Cardiac fibroblast (primary cell): ENCODE measurements around the gene TMEM222.

Experiments
- DNase-seq, 2 donors: peaks; one replicate each; pipeline versions ENCODE4 v3.0.0 to v3.0.0-alpha.2; 2010; ENCODE audit warnings: low read depth in 2 of 2
- H3K4me3 ChIP-seq, 2 donors: replicated peaks in 1 of 2; 1 replicate in 1 of 2; 2 replicates in 1 of 2; pipeline ENCODE4 v1.5.1; 2011; ENCODE audit warnings: low read depth in 2 of 2, low read length in 2 of 2, mild to moderate bottlenecking in 2 of 2, moderate library complexity in 1 of 2
- CTCF ChIP-seq: IDR thresholded peaks from one replicate; pipeline ENCODE4 v1.5.1; 2011; ENCODE audit warnings: low read depth, mild to moderate bottlenecking, low read length, inconsistent platforms

Gene TMEM222

GRCh38 chr1:27351541-27352107 is 29.7 kb downstream of the TMEM222 start:
- H3K4me3 ChIP-seq, result no peak overlapping the region
- no peak for DNase-seq
- no peak for TF ChIP-seq CTCF

- H3K4me3 ChIP-seq, result no peak overlapping the region
- no peak for DNase-seq
- TF ChIP-seq CTCF, result no peak
Observed at GRCh38 chr1:27353166-27353565, 31.2 kb downstream of the TMEM222 start.

GRCh38 chr1:27353629-27354028 is 31.7 kb downstream of the TMEM222 start:
- TF ChIP-seq CTCF, result no peak
- DNase-seq, result no peak
- H3K4me3 ChIP-seq, result no peak overlapping the region

- DNase-seq, result no peak
- H3K4me3 ChIP-seq, result no peak overlapping the region
- TF ChIP-seq CTCF, result no peak
Observed at GRCh38 chr1:27355683-27356082, 33.7 kb downstream of the TMEM222 start.

GRCh38 chr1:27356277-27356618 is 34.3 kb downstream of the TMEM222 start:
- no peak for DNase-seq
- H3K4me3 ChIP-seq, result no peak overlapping the region
- no peak for TF ChIP-seq CTCF

- no peak overlapping the region for H3K4me3 ChIP-seq
- no peak for DNase-seq
- TF ChIP-seq CTCF, result no peak
Observed at GRCh38 chr1:27356619-27357280, 34.8 kb downstream of the TMEM222 start.
